Hepatocyte (in vitro differentiated cells): ENCODE data around the gene DOCK1. TPM values are rescaled to one million over a fixed set of nuclear protein-coding genes. Genes with fewer than 3 reads are reported as not detected.

Source experiments
- DNase-seq: peaks from one replicate; pipeline ENCODE4 v3.0.0-alpha.2; 2016; ENCODE audit warnings: low spot score
- H2AFZ ChIP-seq: fragments of 200-600 bp; sonication (generic); 2 replicates; pipeline ENCODE4 v1.6.0; 2016; ENCODE audit warnings: antibody characterized with exemption, mild to moderate bottlenecking
- H3K27ac ChIP-seq: fragments of 200-600 bp; sonication (generic); 2 replicates; pipeline ENCODE4 v1.5.1; 2016; ENCODE audit warnings: mild to moderate bottlenecking
- H3K27me3 ChIP-seq: fragments of 200-600 bp; sonication (generic); 2 replicates; pipeline ENCODE4 v1.6.1; 2016
- H3K36me3 ChIP-seq: fragments of 200-600 bp; sonication (generic); replicated peaks from 2 replicates; pipeline ENCODE4 v1.5.1; 2016; ENCODE audit warnings: low read depth; ENCODE audit not compliant: insufficient read depth
- H3K4me1 ChIP-seq: fragments of 200-600 bp; sonication (generic); 2 replicates; pipeline ENCODE4 v1.5.1; 2016; ENCODE audit warnings: mild to moderate bottlenecking, moderate library complexity; ENCODE audit not compliant: insufficient read depth
- H3K4me2 ChIP-seq: fragments of 200-600 bp; sonication (generic); 2 replicates; pipeline ENCODE4 v1.6.0; 2016
- H3K4me3 ChIP-seq: fragments of 200-600 bp; sonication (generic); 2 replicates; pipeline ENCODE4 v1.5.1; 2016; ENCODE audit warnings: mild to moderate bottlenecking
- H3K79me2 ChIP-seq: fragments of 200-600 bp; sonication (generic); 2 replicates; pipeline ENCODE4 v1.6.0; 2017; ENCODE audit warnings: mild to moderate bottlenecking
- H3K9me2 ChIP-seq: fragments of 200-600 bp; sonication (generic); replicated peaks from 2 replicates; pipeline ENCODE4 v1.6.0; 2017; ENCODE audit warnings: mild to moderate bottlenecking; ENCODE audit not compliant: insufficient read depth
- H3K9me3 ChIP-seq: fragments of 200-600 bp; sonication (generic); 2 replicates; pipeline ENCODE4 v1.5.1; 2016; ENCODE audit warnings: low read depth, mild to moderate bottlenecking
- H4K20me1 ChIP-seq: fragments of 200-600 bp; sonication (generic); 2 replicates; pipeline ENCODE4 v1.6.0; 2016; ENCODE audit warnings: mild to moderate bottlenecking; ENCODE audit not compliant: insufficient read depth, poor library complexity, severe bottlenecking
- EZH2 ChIP-seq: fragments of 200-600 bp; sonication (generic); IDR thresholded peaks from 2 replicates; pipeline ENCODE4 v1.6.1; 2016; ENCODE audit warnings: antibody characterized with exemption, mild to moderate bottlenecking, borderline replicate concordance
- EZH2phosphoT487 ChIP-seq: fragments of 200-600 bp; sonication (generic); IDR thresholded peaks from one replicate; pipeline ENCODE4 v1.6.1; 2018; ENCODE audit warnings: antibody characterized with exemption, mild to moderate bottlenecking, low read depth, moderate library complexity; ENCODE audit not compliant: unreplicated experiment, severe bottlenecking
- WGBS: methylation state at CpG from one replicate; pipeline ENCODE4 v1.1.6; 2016; ENCODE audit warnings: low lambda C conversion rate; ENCODE audit errors: missing lambda C conversion rate; 5-methylcytosine and 5-hydroxymethylcytosine counted together
- polyA plus RNA-seq: library from polyadenylated mRNA; unstranded; fragments of >200 nt; fragmentation: Nextera tagmentation; extraction: Ambion mirVana; gene quantifications from 2 replicates; pipeline ENCODE4 v1.2.1, GENCODE V29; 2016
- total RNA-seq: library from RNA; depleted of rRNA; stranded (reverse); fragments of >200 nt; gene quantifications from 2 replicates; pipeline ENCODE4 v1.2.3, GENCODE V29; 2014
- TF ChIP-seq, protein P1 (sequence below): fragments of 200-600 bp; sonication (generic); IDR thresholded peaks from 2 replicates; pipeline ENCODE4 v1.5.1; 2016; ENCODE audit warnings: antibody characterized with exemption, mild to moderate bottlenecking; ENCODE audit not compliant: poor library complexity

Gene DOCK1
- total and polyA plus RNA-seq, 2 experiments from 2014 or later = 16.0 to 55.5 TPM

DNA sequence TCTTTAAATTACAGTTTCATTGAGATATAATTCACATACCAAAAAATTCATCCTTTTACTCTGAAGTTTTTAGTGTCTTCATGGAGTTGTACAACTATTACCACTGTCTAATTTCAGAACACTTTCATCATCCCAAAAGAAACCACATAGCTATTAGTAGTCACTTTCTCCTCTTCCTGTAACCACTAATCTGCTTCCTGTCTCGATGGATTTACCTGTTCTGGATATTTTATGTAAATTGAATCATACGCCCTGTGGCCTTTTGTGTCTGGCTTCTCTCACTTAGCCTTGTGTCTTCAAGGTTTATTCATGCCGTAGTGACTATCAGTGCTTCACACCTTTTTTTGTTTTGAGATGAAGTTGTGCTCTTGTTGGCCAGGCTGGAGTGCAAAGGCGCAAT, 135.5 kb downstream of the DOCK1 start:
- Histone ChIP-seq H3K4me1 (no peaks in the 10 kb centered on the region), H3K4me3 (no peak overlapping the region), H3K79me2 (no peaks in the 10 kb centered on the region), H3K9me2 (no peaks in the 10 kb centered on the region), H2AFZ (no peak overlapping the region), H3K27me3 (no peaks in the 10 kb centered on the region), H3K36me3 (no peaks in the 10 kb centered on the region), H3K9me3 (no peaks in the 10 kb centered on the region), H3K4me2 (no peak overlapping the region), H4K20me1 (no peaks in the 10 kb centered on the region), H3K27ac (no peak overlapping the region)
- no peak for TF ChIP-seq EZH2
- TF ChIP-seq, protein P1, sequence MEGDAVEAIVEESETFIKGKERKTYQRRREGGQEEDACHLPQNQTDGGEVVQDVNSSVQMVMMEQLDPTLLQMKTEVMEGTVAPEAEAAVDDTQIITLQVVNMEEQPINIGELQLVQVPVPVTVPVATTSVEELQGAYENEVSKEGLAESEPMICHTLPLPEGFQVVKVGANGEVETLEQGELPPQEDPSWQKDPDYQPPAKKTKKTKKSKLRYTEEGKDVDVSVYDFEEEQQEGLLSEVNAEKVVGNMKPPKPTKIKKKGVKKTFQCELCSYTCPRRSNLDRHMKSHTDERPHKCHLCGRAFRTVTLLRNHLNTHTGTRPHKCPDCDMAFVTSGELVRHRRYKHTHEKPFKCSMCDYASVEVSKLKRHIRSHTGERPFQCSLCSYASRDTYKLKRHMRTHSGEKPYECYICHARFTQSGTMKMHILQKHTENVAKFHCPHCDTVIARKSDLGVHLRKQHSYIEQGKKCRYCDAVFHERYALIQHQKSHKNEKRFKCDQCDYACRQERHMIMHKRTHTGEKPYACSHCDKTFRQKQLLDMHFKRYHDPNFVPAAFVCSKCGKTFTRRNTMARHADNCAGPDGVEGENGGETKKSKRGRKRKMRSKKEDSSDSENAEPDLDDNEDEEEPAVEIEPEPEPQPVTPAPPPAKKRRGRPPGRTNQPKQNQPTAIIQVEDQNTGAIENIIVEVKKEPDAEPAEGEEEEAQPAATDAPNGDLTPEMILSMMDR = no peak
- TF ChIP-seq EZH2phosphoT487 = no peak
- no peak for DNase-seq
- WGBS = 82% methylated on average over 4 of the region's 4 CpGs

- 83% methylated on average over 6 of the region's 6 CpGs for WGBS
- no peaks in the 10 kb centered on the region for H3K27me3 ChIP-seq
- H3K4me1 ChIP-seq = no peaks in the 10 kb centered on the region
- H4K20me1 ChIP-seq = no peaks in the 10 kb centered on the region
- DNase-seq = no peak
- H3K27ac ChIP-seq = no peak overlapping the region
- no peaks in the 10 kb centered on the region for H3K9me2 ChIP-seq
- no peak overlapping the region for H3K4me3 ChIP-seq
- no peak overlapping the region for H2AFZ ChIP-seq
- TF ChIP-seq EZH2 (no peak), EZH2phosphoT487 (no peak)
- TF ChIP-seq, protein P1 = no peak
- no peaks in the 10 kb centered on the region for H3K36me3 ChIP-seq
- no peak overlapping the region for H3K4me2 ChIP-seq
- no peaks in the 10 kb centered on the region for H3K9me3 ChIP-seq
- H3K79me2 ChIP-seq = no peaks in the 10 kb centered on the region
Measured at GRCh38 chr10:127041552-127041951, 136.3 kb downstream of the DOCK1 start.

- Histone ChIP-seq H3K27ac (no peak overlapping the region), H3K4me2 (no peak overlapping the region), H2AFZ (no peak overlapping the region), H4K20me1 (no peaks in the 10 kb centered on the region), H3K9me2 (no peaks in the 10 kb centered on the region), H3K79me2 (no peaks in the 10 kb centered on the region), H3K27me3 (no peaks in the 10 kb centered on the region), H3K4me3 (no peak overlapping the region), H3K36me3 (no peaks in the 10 kb centered on the region), H3K9me3 (no peaks in the 10 kb centered on the region), H3K4me1 (no peaks in the 10 kb centered on the region)
- DNase-seq = no peak
- TF ChIP-seq EZH2 (no peak), EZH2phosphoT487 (no peak)
- TF ChIP-seq, protein P1 = no peak
- WGBS = 94% methylated on average over 9 of the region's 9 CpGs
Measured at GRCh38 chr10:127043301-127043700, 138.1 kb downstream of the DOCK1 start.

GRCh38 chr10:127044186-127044585, 139.0 kb downstream of the DOCK1 start:
- Histone ChIP-seq H3K27me3 (no peaks in the 10 kb centered on the region), H3K9me3 (no peaks in the 10 kb centered on the region), H3K4me3 (no peak overlapping the region), H4K20me1 (no peaks in the 10 kb centered on the region), H3K79me2 (no peaks in the 10 kb centered on the region), H3K4me2 (no peak overlapping the region), H3K4me1 (no peaks in the 10 kb centered on the region), H3K27ac (no peak overlapping the region), H2AFZ (no peak overlapping the region), H3K36me3 (no peaks in the 10 kb centered on the region), H3K9me2 (no peaks in the 10 kb centered on the region)
- WGBS = 66% methylated on average over 8 of the region's 8 CpGs
- TF ChIP-seq, protein P1 = no peak
- no peak for TF ChIP-seq EZH2phosphoT487
- no peak for TF ChIP-seq EZH2
- DNase-seq = peak; percentile 59
